BE2C (cell line): ENCODE data around the gene PPP2R2D.
"Not testable (repeated sequence)": the region's sequence is repeated elsewhere in the genome, so short reads cannot be mapped to it uniquely, and the experiment has no call there.

Experiments used
- DNase-seq: peaks from one replicate; pipeline ENCODE4 v3.0.0-alpha.2; 2020
- H3K27me3 ChIP-seq: fragments of 250-450 bp; sonication (Bioruptor Pico); 2 replicates; pipeline ENCODE4 v1.5.1; 2020; ENCODE audit warnings: mild to moderate bottlenecking
- H3K36me3 ChIP-seq: fragments of 250-450 bp; sonication (Bioruptor Pico); 2 replicates; pipeline ENCODE4 v1.5.1; 2020; ENCODE audit warnings: mild to moderate bottlenecking
- H3K4me1 ChIP-seq: fragments of 250-450 bp; sonication (Bioruptor Pico); 2 replicates; pipeline ENCODE4 v1.5.1; 2020
- H3K4me3 ChIP-seq: 2 replicates; pipeline ENCODE4 v1.5.1; 2011; ENCODE audit warnings: low read depth, low read length
- H3K9me3 ChIP-seq: fragments of 250-450 bp; sonication (Bioruptor Pico); 2 replicates; pipeline ENCODE4 v1.5.1; 2020
- CTCF ChIP-seq: IDR thresholded peaks from 2 replicates; pipeline ENCODE4 v1.5.1; 2012; ENCODE audit warnings: mild to moderate bottlenecking, low read depth, low read length

Gene PPP2R2D

GRCh38 chr10:131876508-131876907 is 24.3 kb upstream of the PPP2R2D start:
- H3K9me3 ChIP-seq = no peaks in the 10 kb centered on the region
- H3K27me3 ChIP-seq = no peaks in the 10 kb centered on the region
- no peaks in the 10 kb centered on the region for H3K36me3 ChIP-seq
- no peak for TF ChIP-seq CTCF
- no peak overlapping the region for H3K4me3 ChIP-seq
- DNase-seq = no peak
- no peaks in the 10 kb centered on the region for H3K4me1 ChIP-seq

- Histone ChIP-seq H3K4me1 (no peaks in the 10 kb centered on the region), H3K4me3 (no peak overlapping the region), H3K27me3 (no peaks in the 10 kb centered on the region), H3K36me3 (no peaks in the 10 kb centered on the region), H3K9me3 (no peaks in the 10 kb centered on the region)
- DNase-seq = no peak
- TF ChIP-seq CTCF = no peak
These were observed 20.7 kb upstream of the PPP2R2D start for GRCh38 chr10:131880016-131880590.

GRCh38 chr10:131881104-131881880 is 19.5 kb upstream of the PPP2R2D start:
- Histone ChIP-seq H3K9me3 (no peaks in the 10 kb centered on the region), H3K36me3 (no peaks in the 10 kb centered on the region), H3K4me3 (no peak overlapping the region), H3K27me3 (no peaks in the 10 kb centered on the region), H3K4me1 (no peaks in the 10 kb centered on the region)
- no peak for DNase-seq
- no peak for TF ChIP-seq CTCF

GRCh38 chr10:131882151-131882550 is 18.7 kb upstream of the PPP2R2D start:
- H3K36me3 ChIP-seq = no peaks in the 10 kb centered on the region
- DNase-seq = no peak
- no peaks in the 10 kb centered on the region for H3K9me3 ChIP-seq
- H3K27me3 ChIP-seq = no peaks in the 10 kb centered on the region
- TF ChIP-seq CTCF = no peak
- H3K4me3 ChIP-seq = no peak overlapping the region
- no peaks in the 10 kb centered on the region for H3K4me1 ChIP-seq

- Histone ChIP-seq H3K4me3 (no peak overlapping the region), H3K36me3 (no peaks in the 10 kb centered on the region), H3K27me3 (no peaks in the 10 kb centered on the region), H3K4me1 (no peaks in the 10 kb centered on the region), H3K9me3 (no peaks in the 10 kb centered on the region)
- no peak for TF ChIP-seq CTCF
- no peak for DNase-seq
These were observed 18.0 kb upstream of the PPP2R2D start for GRCh38 chr10:131882590-131883451.

GRCh38 chr10:131883621-131884393 is 17.0 kb upstream of the PPP2R2D start:
- DNase-seq, H3K9me3 ChIP-seq, H3K36me3 ChIP-seq, H3K4me1 ChIP-seq, H3K4me3 ChIP-seq, H3K27me3 ChIP-seq: not testable (repeated sequence)
